Fibroblast of lung (primary cell): ENCODE results near the gene BCAS3. TPM values are rescaled to one million over a fixed set of nuclear protein-coding genes. Genes with fewer than 3 reads are reported as not detected.

Experiments used
- DNase-seq, 2 donors: peaks; one replicate each; pipeline versions ENCODE4 v3.0.0 to v3.0.0-alpha.2; 2010; ENCODE audit warnings: low read depth in 2 of 2
- H2AFZ ChIP-seq: 2 replicates; pipeline ENCODE4 v1.5.1; 2012; ENCODE audit warnings: low read length, control low read depth, inconsistent platforms
- H3K27ac ChIP-seq: 2 replicates; pipeline ENCODE4 v1.5.1; 2011; ENCODE audit warnings: low read length, control low read depth; ENCODE audit not compliant: insufficient read depth
- H3K27me3 ChIP-seq: 2 replicates; pipeline ENCODE4 v1.5.1; 2011; ENCODE audit warnings: mild to moderate bottlenecking, low read length; ENCODE audit not compliant: control insufficient read depth, insufficient read depth
- H3K36me3 ChIP-seq: 2 replicates; pipeline ENCODE4 v1.5.1; 2011; ENCODE audit warnings: low read length; ENCODE audit not compliant: control insufficient read depth, insufficient read depth
- H3K4me1 ChIP-seq: 2 replicates; pipeline ENCODE4 v1.5.1; 2011; ENCODE audit warnings: low read length; ENCODE audit not compliant: control insufficient read depth, insufficient read depth; ENCODE audit errors: extremely low read depth
- H3K4me2 ChIP-seq: 2 replicates; pipeline ENCODE4 v1.5.1; 2011; ENCODE audit warnings: low read length, control low read depth; ENCODE audit not compliant: insufficient read depth; ENCODE audit errors: extremely low read depth
- H3K4me3 ChIP-seq, 4 experiments: fragments of 200-600 bp in 1 of 4; sonication (generic) in 1 of 4; replicated peaks in 1 of 4; 2 replicates each; pipeline ENCODE4 v1.5.1; 2011 to 2016; ENCODE audit warnings: low read length in 4 of 4, low read depth in 3 of 4, mild to moderate bottlenecking in 3 of 4, control low read depth in 2 of 4, inconsistent platforms in 1 of 4, mixed read lengths in 1 of 4; ENCODE audit not compliant: insufficient read depth in 1 of 4; ENCODE audit errors: control extremely low read depth in 1 of 4
- H3K79me2 ChIP-seq: 2 replicates; pipeline ENCODE4 v1.5.1; 2012; ENCODE audit warnings: mild to moderate bottlenecking, low read length, inconsistent platforms; ENCODE audit not compliant: control insufficient read depth, insufficient read depth
- H3K9ac ChIP-seq: 2 replicates; pipeline ENCODE4 v1.5.1; 2011; ENCODE audit warnings: mild to moderate bottlenecking, low read length, control low read depth; ENCODE audit not compliant: insufficient read depth
- H3K9me3 ChIP-seq: 2 replicates; pipeline ENCODE4 v1.5.1; 2012; ENCODE audit warnings: low read depth, low read length; ENCODE audit not compliant: control insufficient read depth, insufficient read depth
- H4K20me1 ChIP-seq: 2 replicates; pipeline ENCODE4 v1.5.1; 2011; ENCODE audit warnings: low read length; ENCODE audit not compliant: control insufficient read depth, insufficient read depth; ENCODE audit errors: extremely low read depth
- CTCF ChIP-seq, 2 donors: IDR thresholded peaks in 1 of 2; conservative IDR thresholded peaks in 1 of 2; 1 replicate in 1 of 2; 2 replicates in 1 of 2; pipeline ENCODE4 v1.5.1; 2011 to 2012; ENCODE audit warnings: low read length in 2 of 2, control low read depth in 1 of 2, inconsistent platforms in 1 of 2, low read depth in 1 of 2, mild to moderate bottlenecking in 1 of 2
- EZH2 ChIP-seq: IDR thresholded peaks from 2 replicates; pipeline ENCODE4 v1.5.1; 2012; ENCODE audit warnings: low read length, control low read depth, mild to moderate bottlenecking; ENCODE audit errors: missing control alignments
- polyA plus RNA-seq, 2 donors: library from polyadenylated mRNA; depleted of rRNA in 1 of 2; stranded (reverse) in 1 of 2; unstranded in 1 of 2; fragments of >200 nt; gene quantifications; 2 replicates each; pipeline ENCODE4 v1.2.1, GENCODE V29; 2011 to 2012; ENCODE audit warnings: missing spikeins in 1 of 2
- total RNA-seq: library from RNA; depleted of rRNA; stranded (reverse); fragments of >200 nt; gene quantifications from 2 replicates; pipeline ENCODE4 v1.2.1, GENCODE V29; 2014

Gene BCAS3
- total and polyA plus RNA-seq, 2 donors (not counting 1 experiment from before 2014, with no cell fraction given), result 9.9 to 43.6 TPM

GRCh38 chr17:61177351-61177750 lies 499.7 kb downstream of the BCAS3 start:
- no peak overlapping the region for H3K4me2 ChIP-seq
- H3K79me2 ChIP-seq, result no peaks in the 10 kb centered on the region
- no peaks in the 10 kb centered on the region for H3K4me1 ChIP-seq
- H2AFZ ChIP-seq, result no peak overlapping the region
- no peak overlapping the region for H3K4me3 ChIP-seq
- DNase-seq, result no peak
- no peaks in the 10 kb centered on the region for H3K9me3 ChIP-seq
- H3K27ac ChIP-seq, result no peak overlapping the region
- H3K9ac ChIP-seq, result no peak overlapping the region
- TF ChIP-seq EZH2, result no peak
- H3K36me3 ChIP-seq, result no peaks in the 10 kb centered on the region
- no peaks in the 10 kb centered on the region for H3K27me3 ChIP-seq
- no peaks in the 10 kb centered on the region for H4K20me1 ChIP-seq

- Histone ChIP-seq H3K27me3 (no peaks in the 10 kb centered on the region), H3K9ac (no peak overlapping the region), H2AFZ (no peak overlapping the region), H3K27ac (no peak overlapping the region), H3K4me3 (no peak overlapping the region), H4K20me1 (no peaks in the 10 kb centered on the region), H3K4me2 (no peak overlapping the region), H3K4me1 (no peaks in the 10 kb centered on the region), H3K9me3 (no peaks in the 10 kb centered on the region), H3K36me3 (no peaks in the 10 kb centered on the region), H3K79me2 (no peaks in the 10 kb centered on the region)
- no peak for DNase-seq
- no peak for TF ChIP-seq CTCF (conservative IDR thresholded peaks at IDR 0.05 in 1 of 2, IDR thresholded peaks at IDR 0.05 in 1 of 2; ENCODE audit: low read depth in 1 of 2, low read length in 2 of 2)
- TF ChIP-seq EZH2, result no peak
These were observed 500.6 kb downstream of the BCAS3 start for GRCh38 chr17:61178284-61178683.

GRCh38 chr17:61179380-61179806 lies 501.7 kb downstream of the BCAS3 start:
- H3K27me3 ChIP-seq, result no peaks in the 10 kb centered on the region
- H3K9me3 ChIP-seq, result no peaks in the 10 kb centered on the region
- H3K9ac ChIP-seq, result no peak overlapping the region
- H4K20me1 ChIP-seq, result no peaks in the 10 kb centered on the region
- DNase-seq, result no peak
- no peak overlapping the region for H3K4me3 ChIP-seq
- H3K36me3 ChIP-seq, result no peaks in the 10 kb centered on the region
- H3K4me1 ChIP-seq, result no peaks in the 10 kb centered on the region
- no peak for TF ChIP-seq CTCF (conservative IDR thresholded peaks at IDR 0.05 in 1 of 2, IDR thresholded peaks at IDR 0.05 in 1 of 2; ENCODE audit: low read depth in 1 of 2, low read length in 2 of 2)
- TF ChIP-seq EZH2, result no peak
- no peaks in the 10 kb centered on the region for H3K79me2 ChIP-seq
- no peak overlapping the region for H3K27ac ChIP-seq
- no peak overlapping the region for H3K4me2 ChIP-seq
- no peak overlapping the region for H2AFZ ChIP-seq
